Panc1 (cell line): ENCODE results near the gene GLIPR2.

ENCODE experiments used
- CTCF ChIP-seq: fragments of 450-650 bp; IDR thresholded peaks from 2 replicates; pipeline ENCODE4 v1.5.1; 2017; ENCODE audit warnings: mild to moderate bottlenecking
- POLR2AphosphoS5 ChIP-seq: IDR thresholded peaks from 2 replicates; pipeline ENCODE4 v1.6.1; 2012; ENCODE audit warnings: mild to moderate bottlenecking, low read depth, low read length, moderate library complexity
- REST ChIP-seq, 2 experiments: IDR thresholded peaks; 2 replicates each; pipeline ENCODE4 v1.6.1; 2011 to 2012; ENCODE audit warnings: low read depth in 2 of 2, control low read depth in 1 of 2, low read length in 1 of 2, mild to moderate bottlenecking in 1 of 2, moderate library complexity in 1 of 2; ENCODE audit not compliant: insufficient read depth in 1 of 2
- SIN3A ChIP-seq: IDR thresholded peaks from 2 replicates; pipeline ENCODE4 v1.6.1; 2012; ENCODE audit warnings: low read depth, mild to moderate bottlenecking, low read length, moderate library complexity, borderline replicate concordance; ENCODE audit not compliant: insufficient read depth

- TF ChIP-seq CTCF (no peak), POLR2AphosphoS5 (no peak), SIN3A (no peak), REST (IDR thresholded peaks at IDR 0.05; ENCODE audit: insufficient read depth in 1 of 2, low read depth in 2 of 2, low read length in 1 of 2) (no peak)
Measured at GRCh38 chr9:36138901-36139300, 2.4 kb downstream of the GLIPR2 start.
